NCI-H1092 (cell line): Measurements from ENCODE around the gene CPXM2.

Experiments
- DNase-seq: peaks from one replicate; lab custom pipeline; 2025; lab: John Stamatoyannopoulos, UW

The CPXM2 gene

DNA sequence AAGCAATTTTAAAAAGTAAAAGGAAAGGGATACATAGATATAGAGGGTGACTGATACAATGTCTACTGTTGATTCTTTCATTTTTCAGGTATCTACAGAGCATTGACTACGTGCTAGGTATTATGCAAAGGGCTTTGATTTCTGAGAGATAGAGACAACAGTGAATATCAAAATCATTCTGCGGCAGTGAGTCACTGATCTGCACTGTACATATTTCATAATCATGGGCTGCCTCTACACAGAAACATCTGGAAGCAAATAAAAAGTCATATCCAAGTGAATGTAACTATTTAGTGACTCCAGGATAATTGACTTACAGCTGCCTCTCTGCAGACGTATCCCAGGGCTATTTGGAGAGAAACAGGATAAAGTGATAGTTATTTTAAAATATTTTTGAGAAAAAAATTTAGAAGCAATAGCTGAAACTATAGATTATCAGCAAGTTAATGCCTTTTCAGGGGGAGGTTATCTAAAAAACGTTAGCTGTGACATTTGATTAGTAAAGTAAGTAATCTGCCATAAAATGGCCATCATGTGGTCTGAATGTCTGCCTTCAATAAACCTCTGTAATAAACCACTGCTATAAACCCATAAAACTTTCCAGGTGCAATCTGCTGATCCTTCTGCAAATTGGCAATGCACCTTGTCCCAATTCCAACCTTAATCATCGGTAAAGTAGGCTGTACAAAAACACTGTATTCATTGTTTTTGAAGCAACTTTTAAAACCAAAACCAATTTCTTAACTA lies 43.7 kb downstream of the CPXM2 start:
- DNase-seq = no peak

DNA sequence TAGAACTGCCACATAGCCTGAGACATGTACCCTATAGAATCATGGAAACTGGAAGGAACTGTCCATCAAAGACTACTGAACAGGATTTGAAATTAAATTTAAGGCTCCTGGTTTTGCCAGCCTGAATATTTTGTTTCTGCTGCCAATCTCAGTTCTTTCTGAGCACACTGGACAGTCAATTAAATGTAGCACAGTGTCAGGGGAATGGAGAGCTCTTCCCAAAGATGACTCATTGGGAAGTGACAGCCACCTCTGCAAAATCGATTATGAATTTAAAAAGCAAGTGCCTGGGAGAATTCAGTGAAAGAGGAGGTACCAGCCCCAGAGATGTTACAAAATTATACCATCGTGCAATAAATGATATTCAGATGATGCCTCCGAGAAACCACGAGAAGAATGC lies 47.8 kb downstream of the CPXM2 start:
- no peak for DNase-seq

DNA sequence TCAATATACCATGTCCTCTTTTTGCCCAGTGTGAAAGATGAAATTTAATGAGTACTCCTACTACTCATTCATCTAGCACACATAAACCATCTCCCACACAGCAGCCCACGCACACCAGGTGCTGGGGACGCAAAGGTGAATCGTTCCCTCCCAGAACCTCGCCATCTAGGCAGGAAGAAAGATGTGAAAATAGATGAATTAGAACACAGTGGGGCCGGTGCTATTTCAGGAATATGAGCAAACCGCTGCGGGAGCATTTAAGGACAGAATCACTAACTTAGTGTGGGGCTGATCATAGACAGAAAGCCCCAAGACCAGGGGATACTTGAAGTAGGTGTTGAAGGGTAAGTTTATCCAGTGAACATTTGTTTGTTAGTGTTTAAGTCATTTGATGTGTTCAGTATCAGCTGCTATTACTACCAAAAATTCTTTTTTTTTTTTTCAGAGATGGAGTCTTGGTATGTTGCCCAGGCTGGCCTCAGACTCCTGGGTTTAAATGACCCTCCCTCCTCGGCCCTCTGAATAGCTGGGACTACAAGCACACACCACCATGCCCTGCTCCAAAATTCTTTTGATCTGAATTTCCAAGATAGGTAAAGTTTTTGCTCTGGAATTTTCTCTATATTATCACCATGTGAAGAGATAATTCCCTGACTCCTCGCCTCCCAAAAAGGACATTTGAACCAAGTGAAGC lies 48.8 kb downstream of the CPXM2 start:
- no peak for DNase-seq

- DNase-seq = no peak
These were observed 50.0 kb downstream of the CPXM2 start for GRCh38 chr10:123841560-123841959.

- DNase-seq = no peak
These were observed 50.5 kb downstream of the CPXM2 start for GRCh38 chr10:123841115-123841514.

DNA sequence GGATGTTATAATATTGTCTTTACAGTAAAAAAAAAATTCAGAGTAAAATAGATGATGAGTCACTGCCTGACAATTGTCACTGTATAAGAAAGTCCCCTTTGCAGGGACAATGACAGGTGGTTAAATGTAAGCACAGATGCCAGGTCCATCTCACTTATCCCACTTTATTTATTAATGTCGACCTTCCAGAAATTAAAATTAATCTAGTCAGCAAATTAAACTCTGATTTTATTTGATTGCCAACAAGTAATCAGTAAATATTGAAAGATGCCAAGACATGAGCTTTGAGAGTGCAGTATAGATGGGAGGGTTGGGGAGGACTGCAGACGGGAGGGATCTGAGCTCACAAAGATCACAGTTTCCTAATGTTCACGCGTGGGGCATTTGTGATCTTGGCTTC lies 50.9 kb downstream of the CPXM2 start:
- DNase-seq = no peak

- DNase-seq = no peak
These were observed 52.9 kb downstream of the CPXM2 start for GRCh38 chr10:123838596-123839310.

DNA sequence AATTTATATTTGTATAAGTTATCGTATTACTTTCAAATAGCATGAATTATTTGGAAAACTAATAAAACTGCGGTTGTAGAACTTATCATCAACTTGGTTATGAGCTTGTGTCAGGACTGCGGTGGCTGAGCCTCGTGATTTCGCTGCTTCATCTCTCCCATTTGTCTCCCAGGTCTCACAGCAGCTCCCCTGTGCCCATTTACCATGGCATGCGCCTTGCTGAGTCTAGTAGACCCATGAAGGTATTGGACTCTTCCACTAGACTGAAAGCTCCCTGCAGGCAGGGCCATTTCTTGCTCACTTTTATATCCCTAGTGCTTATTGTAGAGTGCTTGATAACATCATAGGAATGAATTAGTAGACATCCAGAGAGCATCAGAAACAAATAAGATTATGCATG lies 53.9 kb downstream of the CPXM2 start:
- no peak for DNase-seq

GRCh38 chr10:123836418-123837145 lies 55.0 kb downstream of the CPXM2 start:
- DNase-seq = no peak

GRCh38 chr10:123835575-123835974 lies 56.0 kb downstream of the CPXM2 start:
- no peak for DNase-seq

- DNase-seq = no peak
These were observed 58.3 kb downstream of the CPXM2 start for GRCh38 chr10:123833170-123833850.

GRCh38 chr10:123831259-123831658 lies 60.3 kb downstream of the CPXM2 start:
- DNase-seq = no peak

GRCh38 chr10:123821136-123821535 lies 70.5 kb downstream of the CPXM2 start:
- DNase-seq = no peak

- no peak for DNase-seq
These were observed 82.0 kb downstream of the CPXM2 start for GRCh38 chr10:123809632-123810031.

DNA sequence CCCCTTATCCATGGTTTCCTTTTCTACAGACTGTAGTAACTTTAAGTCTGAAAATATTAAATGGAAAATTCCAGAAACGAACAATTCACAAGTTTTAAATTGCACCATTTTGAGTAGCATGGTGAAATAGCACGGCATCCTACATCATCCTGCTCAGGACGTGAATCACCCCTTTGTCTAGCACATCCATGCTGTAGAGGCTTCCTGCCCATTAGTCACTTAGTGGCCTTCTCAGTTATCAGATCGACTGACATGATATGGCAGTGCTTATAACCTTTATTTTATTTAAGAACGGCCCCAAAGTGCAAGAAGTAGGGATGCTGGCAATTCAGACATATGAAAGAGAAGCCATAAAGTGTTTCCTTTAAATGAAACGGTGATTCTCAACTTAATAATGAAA lies 82.7 kb downstream of the CPXM2 start:
- DNase-seq = no peak

- DNase-seq = no peak
These were observed 83.3 kb downstream of the CPXM2 start for GRCh38 chr10:123808286-123808685.

GRCh38 chr10:123807444-123808035 lies 84.1 kb downstream of the CPXM2 start:
- no peak for DNase-seq

- DNase-seq = no peak
These were observed 86.9 kb downstream of the CPXM2 start for GRCh38 chr10:123804716-123805115.

- DNase-seq = no peak
These were observed 90.8 kb downstream of the CPXM2 start for GRCh38 chr10:123800821-123801220.

GRCh38 chr10:123800289-123800688 lies 91.3 kb downstream of the CPXM2 start:
- no peak for DNase-seq

GRCh38 chr10:123798856-123799255 lies 92.8 kb downstream of the CPXM2 start:
- DNase-seq = no peak
